Femur (tissue), 1 donor: ENCODE data around the gene FAM124A.
"Not testable (repeated sequence)": the region's sequence is repeated elsewhere in the genome, so short reads cannot be mapped to it uniquely, and the experiment has no call there.

ENCODE experiments used
- DNase-seq: peaks from one replicate; pipeline ENCODE4 v3.0.0-alpha.2; 2017

FAM124A gene

DNA sequence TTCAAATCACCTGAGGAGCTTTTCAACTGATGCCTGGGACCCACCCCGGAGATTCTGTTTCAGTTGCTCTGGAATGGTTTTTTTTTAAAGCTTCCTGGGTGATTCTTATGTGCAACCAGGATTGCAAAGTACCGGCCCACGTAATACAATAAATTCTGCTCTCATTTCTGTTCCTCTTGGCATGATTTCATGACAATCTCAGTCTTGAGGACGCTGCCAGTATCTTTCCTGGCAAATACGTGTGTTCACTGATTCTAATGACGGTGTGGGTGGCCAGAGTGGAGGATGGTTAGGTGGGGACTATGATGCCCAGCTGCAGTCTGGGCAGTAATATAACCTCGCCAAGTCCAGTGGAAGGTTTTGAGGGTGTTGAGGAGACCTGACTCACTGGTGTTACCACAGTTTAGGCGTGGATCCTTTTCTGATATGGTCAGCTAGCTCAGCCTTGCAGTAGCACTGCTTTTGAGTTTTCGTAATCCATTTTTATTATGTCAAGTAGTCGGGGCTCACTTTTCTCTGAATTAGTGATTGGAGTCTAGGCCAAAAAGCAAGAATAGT lies 49.4 kb downstream of the FAM124A start:
- DNase-seq: no peak

DNA sequence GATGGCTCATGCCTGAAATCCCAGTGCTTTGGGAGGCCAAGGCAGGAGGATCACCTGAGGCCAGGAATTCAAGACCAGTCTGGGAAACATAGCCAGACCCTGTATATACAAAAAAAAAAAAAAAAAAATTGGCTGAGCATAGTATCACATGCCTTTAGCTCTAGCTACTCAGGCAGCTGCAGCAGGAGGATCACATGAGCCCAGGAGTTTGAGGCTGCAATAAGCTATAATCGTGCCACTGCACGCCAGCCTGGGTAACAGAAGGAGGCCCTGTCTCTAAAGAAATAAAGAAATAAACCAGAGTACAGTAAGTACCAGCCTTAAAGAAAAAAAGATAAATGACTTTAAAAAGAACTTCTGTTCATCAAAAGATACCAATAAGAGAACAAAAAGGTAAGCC lies 52.9 kb downstream of the FAM124A start:
- DNase-seq: no peak

DNA sequence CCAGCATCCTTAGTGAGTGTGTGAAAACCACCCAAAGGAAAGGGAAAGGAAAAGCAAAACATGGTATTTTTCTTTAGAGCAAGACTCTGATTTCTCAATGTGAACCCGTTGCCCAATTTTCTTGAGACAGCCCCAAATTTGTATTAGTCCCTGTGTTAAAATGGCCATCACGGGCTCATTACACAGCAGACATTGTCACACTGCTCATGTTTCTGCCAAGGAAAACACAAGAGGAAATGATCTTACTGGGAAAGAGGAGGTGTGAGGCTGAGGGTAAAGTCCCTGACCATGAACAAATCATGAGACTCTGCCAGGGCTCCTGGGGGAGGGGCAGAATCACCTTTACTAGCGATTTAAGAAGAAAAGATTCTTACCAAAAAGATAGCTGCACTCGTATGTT lies 54.4 kb downstream of the FAM124A start:
- DNase-seq: no peak

DNA sequence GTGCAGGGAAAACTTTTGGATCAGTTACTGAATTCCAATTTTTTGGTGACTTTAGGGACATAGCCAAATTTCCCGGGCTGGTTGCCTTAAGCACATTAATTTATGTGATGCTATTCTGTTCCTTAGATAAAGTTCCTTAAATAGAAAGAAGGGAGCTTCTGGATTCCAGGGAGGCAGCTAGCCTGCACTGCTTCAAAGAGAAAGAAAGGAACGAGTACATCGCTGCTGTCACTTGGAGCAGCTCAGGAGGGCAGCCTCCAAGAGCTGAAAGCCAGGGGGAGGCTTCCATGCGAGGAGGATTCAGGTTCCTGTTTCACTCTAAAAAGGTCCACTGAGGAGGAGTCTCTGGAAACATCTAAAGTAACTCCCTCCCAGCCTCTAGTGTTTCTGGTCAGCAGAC lies 55.7 kb downstream of the FAM124A start:
- DNase-seq: no peak

DNA sequence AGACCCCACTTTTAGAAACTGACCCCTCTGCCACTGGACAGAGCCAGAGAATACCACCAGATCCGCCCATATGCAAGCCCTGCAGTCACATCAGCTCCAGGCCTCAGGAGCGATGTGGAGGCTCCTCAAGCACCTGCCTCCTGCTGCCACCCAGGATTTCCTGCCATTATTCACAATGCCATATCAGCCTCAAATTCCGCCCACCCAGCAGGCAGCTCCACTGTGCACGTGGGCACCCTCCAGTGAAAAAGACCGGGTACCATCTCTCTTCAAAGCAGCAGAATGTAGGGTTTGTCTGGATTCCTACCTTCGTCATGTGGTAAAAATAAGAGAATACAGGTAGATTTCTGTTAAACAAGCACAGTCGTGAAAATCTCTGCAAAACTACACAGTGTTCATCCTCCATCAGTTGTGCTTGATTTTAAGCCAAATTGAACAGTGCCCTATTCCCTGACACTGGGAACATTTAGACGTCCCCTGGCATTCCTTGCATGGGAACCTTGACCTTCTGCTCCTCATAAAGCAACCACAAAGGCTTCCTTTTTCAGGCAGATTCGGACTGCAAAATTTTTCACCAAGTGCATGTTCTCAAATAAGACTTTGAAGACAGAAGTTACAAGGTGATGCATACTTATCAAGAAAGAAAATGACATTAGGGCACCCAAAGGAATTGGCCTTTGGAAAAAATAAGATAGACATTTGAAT lies 56.4 kb downstream of the FAM124A start:
- DNase-seq: no peak

DNA sequence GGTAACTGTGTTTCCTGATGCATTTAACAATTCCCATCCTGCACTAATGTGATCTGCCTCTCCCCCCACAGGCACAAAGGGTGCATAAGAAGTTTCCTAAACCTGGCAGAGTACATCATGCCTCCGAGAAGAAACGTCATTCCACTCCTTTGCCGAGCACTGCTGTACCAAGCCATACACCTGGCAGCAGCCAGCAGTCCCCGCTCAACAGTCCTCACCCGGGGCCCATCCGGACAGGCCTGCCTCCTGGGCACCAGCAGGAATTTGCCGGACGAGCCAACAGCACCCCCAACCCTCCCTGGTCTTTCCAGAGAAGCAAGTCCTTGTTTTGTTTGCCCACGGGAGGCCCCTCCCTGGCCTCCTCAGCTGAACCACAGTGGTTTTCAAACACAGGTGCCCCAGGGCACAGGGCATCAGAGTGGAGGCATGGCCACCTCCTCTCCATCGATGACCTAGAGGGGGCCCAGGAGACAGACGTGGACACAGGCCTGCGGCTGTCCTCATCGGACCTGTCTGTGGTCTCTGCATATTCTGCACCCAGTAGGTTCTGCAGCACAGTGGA lies 58.3 kb downstream of the FAM124A start:
- no peak for DNase-seq

DNA sequence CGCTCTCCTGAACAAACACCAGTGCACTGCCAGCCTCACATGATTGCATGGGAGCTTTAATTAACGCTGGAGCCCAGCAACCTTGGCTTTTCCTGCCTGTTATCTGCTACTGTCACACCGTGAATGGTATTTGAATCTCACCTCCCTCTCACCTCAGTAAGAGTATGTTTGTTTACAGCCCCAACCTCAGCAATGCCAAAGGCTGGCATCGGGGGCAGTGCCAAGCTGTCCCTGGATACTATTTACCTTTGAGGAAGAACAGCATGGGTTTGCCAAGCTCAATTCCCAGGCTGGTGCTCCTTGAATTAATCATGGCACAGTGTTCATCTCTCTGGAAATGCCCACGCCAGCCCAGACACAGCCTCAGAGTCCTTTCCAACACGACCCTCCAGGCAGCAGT lies 60.1 kb downstream of the FAM124A start:
- DNase-seq: no peak

DNA sequence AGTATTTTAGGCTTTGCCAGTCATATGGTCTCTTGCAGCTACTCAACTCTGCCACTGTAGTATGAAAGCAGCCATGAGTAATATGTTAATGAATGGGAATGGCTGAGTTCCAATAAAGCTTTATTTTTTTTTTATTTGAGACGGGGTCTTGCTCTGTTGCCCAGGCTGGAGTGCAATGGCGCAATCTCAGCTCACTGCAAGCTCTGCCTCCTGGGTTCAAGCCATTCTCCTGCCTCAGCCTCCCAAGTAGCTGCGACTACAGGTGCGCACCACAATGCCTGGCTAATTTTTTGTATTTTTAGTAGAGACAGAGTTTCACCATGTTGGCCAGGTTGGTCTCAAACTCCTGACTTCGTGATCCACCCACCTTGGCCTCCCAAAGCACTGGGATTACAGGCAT lies 60.7 kb downstream of the FAM124A start:
- DNase-seq: not testable (repeated sequence)

DNA sequence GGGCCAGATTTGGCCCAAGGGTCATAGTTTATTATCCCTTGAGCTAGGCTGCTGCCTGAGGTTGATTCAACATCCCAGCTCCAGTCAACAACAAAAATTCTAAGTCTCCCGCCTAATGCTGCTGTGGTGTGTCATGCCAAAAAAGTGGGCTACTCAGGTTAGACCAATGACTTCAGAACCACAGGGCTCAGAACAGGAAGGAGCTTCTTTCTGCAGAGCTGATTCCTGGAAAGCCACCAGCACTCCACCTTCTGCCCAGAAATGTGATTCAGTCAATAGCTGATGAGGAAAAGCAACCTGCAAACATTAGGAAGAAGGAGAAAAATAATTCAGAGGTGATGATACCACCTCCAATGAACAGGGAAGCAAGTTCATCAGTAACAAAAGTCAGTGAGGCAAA lies 61.2 kb downstream of the FAM124A start:
- DNase-seq: no peak

DNA sequence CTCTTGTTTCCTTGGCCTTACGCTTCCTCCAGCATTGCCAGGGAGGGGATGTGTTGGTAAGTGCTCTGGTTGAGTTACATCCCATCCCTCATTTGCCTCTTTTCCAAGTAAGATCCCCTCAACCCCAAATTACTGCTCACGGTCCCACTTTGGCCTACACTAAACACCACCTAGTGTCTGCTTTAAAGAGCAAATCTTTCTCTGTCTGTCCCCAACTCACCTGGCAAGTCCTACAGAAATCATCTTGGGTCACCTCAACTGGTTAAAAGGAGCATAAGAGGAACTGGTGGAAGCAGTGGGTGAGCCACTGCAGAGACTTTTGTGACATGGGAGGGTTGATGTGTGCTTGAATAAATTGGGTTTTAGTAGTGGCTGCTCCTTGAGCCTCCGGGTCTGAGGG lies 62.1 kb downstream of the FAM124A start:
- no peak for DNase-seq

DNA sequence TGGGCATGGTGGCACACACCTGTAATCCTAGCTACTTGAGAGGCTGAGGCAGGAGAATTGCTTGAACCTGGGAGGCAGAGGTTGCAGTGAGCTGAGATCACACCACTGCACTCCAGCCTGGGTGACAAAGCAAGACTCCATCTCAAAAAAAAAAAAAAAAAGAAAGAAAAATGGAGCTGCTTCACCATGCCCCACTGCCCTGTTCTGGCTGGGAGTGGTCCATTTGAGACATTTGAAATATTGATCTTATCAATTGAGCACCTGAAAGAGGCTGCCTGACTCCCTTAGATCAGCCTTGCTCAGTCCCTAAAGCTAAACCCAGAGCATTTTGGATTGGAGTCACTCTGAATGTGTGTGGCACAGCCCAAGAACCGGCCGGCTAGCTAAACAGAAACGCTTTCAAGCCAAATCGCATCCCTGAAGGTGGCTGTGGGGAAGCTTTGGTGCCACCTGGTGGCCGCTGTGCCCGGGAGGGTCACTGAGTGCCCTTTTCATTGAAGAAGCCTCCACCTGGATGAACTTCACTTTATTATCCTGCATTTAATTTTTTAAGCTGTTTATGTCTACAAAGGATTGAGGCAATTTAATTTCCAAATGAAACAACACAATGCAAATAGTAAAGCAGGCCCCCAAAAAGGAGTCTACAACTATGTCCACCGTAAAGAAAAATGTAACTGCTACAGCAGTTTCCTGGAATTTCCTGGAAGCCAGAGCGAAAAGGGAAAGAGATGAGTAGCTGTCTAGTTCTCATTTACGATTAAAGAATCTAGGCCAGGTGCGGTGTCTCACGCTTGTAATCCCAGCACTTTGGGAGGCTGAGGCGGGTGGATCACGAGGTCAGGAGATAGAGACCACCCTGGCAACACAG lies 64.2 kb downstream of the FAM124A start:
- peak; percentile 84 for DNase-seq

DNA sequence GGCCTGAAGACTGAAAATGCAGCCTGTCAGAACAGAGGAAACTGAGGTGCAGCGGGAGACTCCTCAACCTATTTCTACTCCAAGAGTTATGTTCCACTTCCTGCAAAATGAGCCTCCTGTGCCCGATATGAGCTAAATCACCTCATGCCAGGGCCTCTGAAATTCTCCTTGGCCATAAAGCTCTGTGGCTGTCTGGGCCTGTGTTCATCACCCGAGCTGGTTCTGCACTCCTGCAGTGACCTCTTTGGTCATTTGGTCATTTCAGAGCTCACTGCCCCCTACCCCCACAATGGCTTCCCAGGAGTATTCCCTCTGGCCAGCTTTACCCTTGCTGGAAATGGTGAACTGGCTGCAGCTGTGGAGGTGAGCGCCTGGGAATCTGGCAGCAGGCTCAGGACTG lies 65.6 kb downstream of the FAM124A start:
- DNase-seq: no peak

DNA sequence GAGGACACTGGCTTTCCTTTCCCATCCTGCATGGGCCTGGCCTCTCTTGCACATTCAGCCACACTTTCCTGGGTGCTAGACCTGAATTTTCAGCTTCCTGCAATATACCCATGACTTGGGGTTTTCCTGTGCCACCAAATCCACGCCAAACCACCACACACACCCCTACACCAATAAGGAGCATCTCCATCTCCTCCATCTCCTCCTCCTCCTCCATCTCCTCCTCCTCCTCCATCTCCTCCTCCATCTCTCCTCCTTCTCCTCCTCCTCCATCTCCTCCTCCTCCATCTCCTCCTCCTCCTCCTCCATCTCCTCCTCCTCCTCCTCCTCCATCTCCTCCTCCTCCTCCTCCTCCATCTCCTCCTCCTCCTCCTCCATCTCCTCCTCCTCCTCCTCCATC lies 66.1 kb downstream of the FAM124A start:
- not testable (repeated sequence) for DNase-seq

DNA sequence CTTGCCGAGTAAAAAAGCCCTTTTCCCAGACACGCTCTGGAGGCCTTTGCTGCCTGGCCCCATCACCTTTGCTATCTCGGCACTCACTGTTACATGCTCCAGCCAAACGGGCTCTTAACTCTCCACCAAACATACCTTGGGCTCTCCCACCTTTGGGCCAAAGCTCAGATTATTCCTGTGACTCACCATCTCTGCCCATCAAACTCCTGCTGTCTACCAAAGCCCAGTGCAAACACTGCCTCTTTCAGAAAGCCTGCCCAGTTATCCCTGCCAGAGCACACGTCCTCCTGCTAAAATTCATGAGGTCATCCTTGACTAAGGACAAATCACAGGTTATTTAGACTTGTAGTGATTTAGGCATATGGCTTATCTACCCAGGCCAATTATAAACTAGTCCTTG lies 69.1 kb downstream of the FAM124A start:
- no peak for DNase-seq

DNA sequence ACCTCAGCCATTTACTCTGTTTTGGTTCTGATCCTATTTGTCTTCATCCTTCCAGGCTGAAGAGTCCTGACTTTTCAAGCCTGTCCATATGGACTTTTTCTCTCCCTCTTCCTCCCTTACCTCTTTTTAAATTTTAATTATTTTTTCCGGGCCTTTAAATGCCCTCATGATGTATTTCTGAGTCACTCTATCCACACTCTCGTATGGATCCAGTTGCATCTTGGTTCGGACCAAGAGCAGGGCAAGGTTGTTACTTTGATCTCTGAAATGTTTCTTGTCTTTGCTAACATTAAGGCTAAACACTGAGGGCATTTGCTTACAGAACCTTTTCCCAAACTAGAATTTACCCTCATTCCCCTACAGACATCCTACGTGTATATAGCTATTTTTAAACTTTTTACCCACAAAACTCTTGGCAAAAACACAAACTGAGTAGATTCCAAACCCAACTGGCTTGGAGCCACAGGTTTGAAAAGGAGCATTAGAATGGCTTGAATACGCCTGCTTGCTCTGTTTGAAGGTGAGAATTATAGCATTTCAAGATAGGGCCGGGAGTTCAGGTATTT lies 69.9 kb downstream of the FAM124A start:
- no peak for DNase-seq

DNA sequence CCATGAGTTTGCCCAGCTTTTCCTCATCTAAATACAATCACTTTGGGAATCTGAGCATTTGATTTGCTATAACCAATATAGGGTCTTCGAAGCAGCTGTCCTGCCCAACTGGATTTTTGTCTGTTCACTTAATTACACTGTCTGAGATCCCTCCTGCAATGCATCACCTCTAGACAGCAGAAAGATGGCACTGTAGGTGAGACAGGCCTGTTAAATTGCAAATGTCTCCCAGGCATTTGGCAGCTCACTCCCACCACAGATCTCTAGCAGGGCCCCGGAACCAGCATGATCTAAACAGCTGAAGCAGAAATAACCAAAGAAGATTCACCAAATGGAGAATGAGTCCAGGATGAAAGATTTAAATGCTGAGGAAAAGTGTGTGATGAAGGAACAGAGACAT lies 75.4 kb downstream of the FAM124A start:
- DNase-seq: no peak

DNA sequence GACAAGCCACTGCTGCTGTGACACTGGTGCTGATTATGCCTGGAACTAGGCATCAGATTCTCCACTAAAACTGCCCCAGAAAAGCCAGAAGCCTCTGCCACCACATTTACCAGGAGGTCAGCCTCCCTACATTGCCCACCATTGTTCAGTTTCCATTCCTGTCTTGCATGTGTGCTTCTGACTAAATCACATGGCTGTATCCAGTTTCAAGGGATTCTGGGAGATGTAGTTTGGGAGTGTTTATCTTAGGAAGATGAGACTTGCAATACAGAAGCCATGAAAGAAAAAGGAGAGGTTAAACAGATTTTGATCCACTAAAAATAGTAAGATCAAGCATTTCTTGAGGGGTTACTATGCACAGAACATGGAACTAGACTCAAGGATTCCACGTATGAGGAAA lies 76.6 kb downstream of the FAM124A start:
- no peak for DNase-seq

DNA sequence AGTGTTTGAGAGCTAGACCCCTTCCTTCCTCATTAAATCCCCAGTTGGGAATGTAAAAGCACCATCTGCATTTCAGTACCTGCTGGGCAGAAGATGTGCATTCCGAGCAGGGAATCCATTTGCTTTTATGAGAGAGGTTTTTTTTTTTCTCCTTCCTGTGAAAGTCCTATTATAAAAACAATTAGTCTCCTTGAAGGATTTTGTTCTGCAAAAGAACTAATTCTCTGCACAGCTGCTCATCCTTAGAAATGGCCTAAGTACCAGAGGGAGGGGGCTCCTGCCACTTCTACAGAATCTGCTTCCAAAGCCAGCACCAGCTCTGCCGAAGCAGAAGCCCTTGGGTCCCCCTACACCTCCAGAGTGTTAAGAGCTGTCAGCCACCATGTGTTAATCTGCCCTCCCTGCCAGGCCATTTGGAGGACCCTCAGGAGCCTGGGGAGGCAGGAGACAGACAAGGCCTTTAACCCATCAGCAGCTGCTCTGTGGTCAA lies 80.9 kb downstream of the FAM124A start:
- no peak for DNase-seq

DNA sequence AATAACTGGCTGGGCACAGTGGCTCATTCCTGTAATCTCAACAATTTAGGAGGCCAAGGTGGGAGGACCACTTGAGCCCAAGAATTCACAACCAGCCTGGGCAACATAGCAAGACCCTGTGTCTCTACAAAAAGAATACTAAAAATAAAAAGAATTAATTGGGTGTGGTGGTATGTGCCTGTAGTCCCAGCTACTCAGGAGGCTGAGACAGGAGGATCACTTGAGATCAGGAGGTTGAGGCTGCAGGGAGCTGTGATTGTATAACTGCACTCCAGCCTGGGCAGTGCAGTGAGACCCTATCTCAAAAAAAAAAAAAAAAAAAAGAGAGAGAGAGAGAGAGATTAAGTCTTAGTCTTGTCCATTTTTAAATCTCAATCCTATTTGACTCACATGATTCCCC lies 81.7 kb downstream of the FAM124A start:
- DNase-seq: no peak

DNA sequence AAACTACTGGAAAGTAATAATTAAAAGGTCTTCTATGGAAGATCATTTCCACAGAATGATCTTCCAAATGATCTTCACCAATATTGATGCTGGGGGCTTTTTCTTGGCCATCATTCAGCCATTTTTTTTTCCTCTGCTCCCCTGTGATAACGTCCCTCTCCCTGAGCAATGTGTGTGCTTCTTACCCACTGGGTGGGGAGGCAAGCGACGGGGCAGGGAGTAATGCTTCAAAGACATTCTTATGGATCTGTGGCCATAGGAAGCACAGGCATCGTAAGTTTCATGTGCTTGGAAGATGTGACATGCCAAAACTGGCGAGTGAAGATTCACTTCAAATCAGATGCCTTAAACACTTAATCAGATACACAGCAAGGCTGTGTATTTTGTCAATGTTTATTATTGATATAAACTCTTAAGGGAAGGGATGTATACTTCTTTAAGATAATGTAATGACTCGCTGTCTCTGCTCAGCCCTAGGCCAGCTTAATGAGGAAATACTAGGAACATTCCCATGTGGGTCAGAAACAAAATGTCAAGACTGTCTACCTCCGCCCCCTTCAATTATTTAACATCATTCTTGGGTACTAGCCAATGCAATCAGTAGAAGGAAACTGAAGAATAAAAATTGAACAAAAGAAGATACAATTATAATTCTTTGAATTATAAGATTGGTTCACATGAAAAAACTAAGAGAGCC lies 83.2 kb downstream of the FAM124A start:
- no peak for DNase-seq

DNA sequence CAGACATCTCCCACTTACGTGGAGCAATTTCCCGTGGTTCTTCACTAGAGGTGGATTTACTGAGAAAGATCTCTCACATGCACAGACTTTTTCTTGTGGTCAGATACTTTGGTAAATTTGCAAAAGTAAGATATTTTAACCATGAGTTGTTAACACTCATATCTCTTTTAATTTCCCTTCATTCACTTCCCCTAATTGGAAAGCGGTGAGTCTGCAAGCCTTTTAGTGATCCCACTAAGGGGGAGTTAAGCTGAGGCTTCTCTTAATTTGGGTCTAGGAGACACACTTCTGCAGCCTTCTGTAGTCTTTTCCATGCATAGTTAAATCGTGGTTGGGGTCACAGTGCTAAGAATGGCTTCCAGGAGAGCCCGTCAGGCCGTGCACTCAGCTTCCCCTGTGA lies 86.6 kb downstream of the FAM124A start:
- DNase-seq: no peak

DNA sequence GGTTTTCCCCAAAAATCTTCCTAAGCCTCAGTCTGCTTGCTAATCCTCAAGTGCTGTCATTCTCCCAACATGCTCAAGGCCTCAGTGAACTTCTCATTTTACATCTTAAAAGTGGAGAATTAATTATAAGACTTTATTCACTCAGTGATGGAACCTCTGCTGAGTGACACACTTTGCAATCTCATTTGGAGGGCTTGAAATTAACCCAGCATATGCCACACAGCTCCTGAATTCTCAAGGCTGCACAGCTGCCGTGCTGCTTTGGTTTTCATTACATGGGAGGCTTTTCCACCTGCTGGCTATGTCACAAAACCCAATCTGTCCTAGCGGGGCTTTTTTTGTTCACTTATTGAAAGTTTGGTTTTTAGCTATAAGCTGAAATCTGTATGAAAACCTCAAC lies 89.0 kb downstream of the FAM124A start:
- DNase-seq: no peak
